A549 treated with RU486 at 1 μM for 4 hours (cell line): ENCODE results near the gene DNAH11. TPM values are rescaled to one million over a fixed set of nuclear protein-coding genes. Genes with fewer than 3 reads are reported as not detected.

Source experiments
- total RNA-seq: library from RNA; stranded (reverse); fragments of 200-300 nt; extraction: Qiagen RNA extraction; gene quantifications from 5 replicates; pipeline ENCODE4 v1.2.3, GENCODE V29; 2022; ENCODE audit warnings: low read depth

DNAH11 gene
- 0.04 to 0.41 TPM (median 0.23 TPM) in 5 replicates for total RNA-seq

GRCh38 chr7:21542891-21543527 is at the start of gene DNAH11:
Gene DNAH11, plus strand, starts transcription at chr7:21543039. Its CDS starts 207 bp downstream, at chr7:21543246.

DNA sequence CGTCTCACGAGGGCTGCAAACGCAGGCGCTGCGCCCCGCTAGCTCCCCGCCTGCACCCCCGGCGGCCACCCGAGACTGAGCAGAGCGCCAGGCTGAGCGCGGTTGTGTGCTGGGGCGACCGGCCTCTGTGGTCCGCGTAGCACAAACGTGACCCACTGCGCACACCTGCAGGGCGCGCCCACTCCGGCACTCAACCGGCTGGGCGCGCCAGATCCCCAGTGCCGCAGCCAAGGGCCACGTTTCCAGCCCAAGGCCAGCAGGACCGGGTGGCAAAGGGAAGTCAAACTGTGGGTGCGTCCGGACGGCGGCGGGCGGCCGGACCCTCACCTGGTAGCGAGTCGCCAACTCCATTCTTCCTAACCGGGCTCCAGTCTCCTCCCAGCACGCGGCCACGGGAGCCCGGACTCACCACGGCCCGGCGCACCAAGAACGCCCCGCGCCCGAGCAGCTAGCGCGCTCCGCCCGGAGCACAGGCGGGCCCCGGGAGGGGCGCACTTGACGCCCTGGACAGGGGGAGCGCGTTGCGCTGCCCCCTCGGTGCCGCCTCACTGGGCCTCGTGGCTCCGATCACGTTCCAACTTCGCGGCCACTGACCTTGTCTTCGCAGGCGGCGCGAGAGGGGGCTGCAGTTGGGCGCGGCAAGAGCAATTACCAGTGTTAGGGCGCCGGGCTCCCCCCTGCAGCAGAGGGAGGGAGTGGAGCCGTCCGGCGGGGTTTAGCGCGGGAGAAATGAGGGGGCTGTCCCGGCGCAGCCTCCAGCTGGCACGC is 402.8 kb downstream of the DNAH11 start, which contains the start of gene CDCA7L:
Gene CDCA7L, minus strand, starts transcription at position 446 of the 768 bp plus-strand sequence. Its CDS starts 95 bp downstream, at position 351.

Other genes starting within 250 kb of the DNAH11 start
- gene SP4, start 115.0 kb upstream of the DNAH11 start, total RNA-seq, result 0.91 to 1.2 TPM (median 1.1 TPM) in 5 replicates